Caki2 (cell line): ENCODE data around the gene ADAMTS14. TPM values are rescaled to one million over a fixed set of nuclear protein-coding genes. Genes with fewer than 3 reads are reported as not detected.
A peak's percentile ranks its signal among the peaks of the same experiment; 100 is the strongest.

Source experiments
- DNase-seq: peaks from one replicate; pipeline ENCODE4 v3.0.0-alpha.2; 2015; ENCODE audit warnings: low read depth
- in situ Hi-C: cut with HindIII; loops from 2 replicates; pipeline ENCODE4 v1.10.0; 2016; ENCODE audit warnings: low sequenced_read_pairs, low pct_unique_long_range_greater_than_20kb, mixed read lengths
- total RNA-seq: library from RNA; depleted of rRNA; stranded (reverse); fragments of >200 nt; shearing (Covaris generic); gene quantifications from 2 replicates; pipeline ENCODE4 v1.2.3, GENCODE V29; 2014; ENCODE audit warnings: low replicate concordance

Gene ADAMTS14
- total RNA-seq, 1 experiment from 2014 or later: 0.37 TPM

- in situ Hi-C loops: no loop called here
Observed at GRCh38 chr10:70683601-70683934, 11.3 kb downstream of the ADAMTS14 start.

GRCh38 chr10:70683940-70684339, 11.6 kb downstream of the ADAMTS14 start:
- in situ Hi-C loops: no loop called here
- no peak for DNase-seq

More at GRCh38 chr10:70683601-70683934, 11.3 kb downstream of the ADAMTS14 start:
- DNase-seq: no peak

GRCh38 chr10:70684374-70684773, 12.1 kb downstream of the ADAMTS14 start:
- DNase-seq: no peak
- in situ Hi-C loops: no loop called here

- in situ Hi-C loops: no loop called here
- DNase-seq: no peak
Observed at GRCh38 chr10:70684839-70685454, 12.6 kb downstream of the ADAMTS14 start.

GRCh38 chr10:70685455-70685911, 13.2 kb downstream of the ADAMTS14 start:
- in situ Hi-C loops: no loop called here
- no peak for DNase-seq

GRCh38 chr10:70688828-70689227, 16.5 kb downstream of the ADAMTS14 start:
- no peak for DNase-seq
- in situ Hi-C loops: no loop called here

GRCh38 chr10:70689661-70690060, 17.4 kb downstream of the ADAMTS14 start:
- no peak for DNase-seq
- in situ Hi-C loops: no loop called here

GRCh38 chr10:70690589-70690988, 18.3 kb downstream of the ADAMTS14 start:
- DNase-seq: no peak
- in situ Hi-C loops: no loop called here

- DNase-seq: no peak
- in situ Hi-C loops: no loop called here
Observed at GRCh38 chr10:70691611-70692010, 19.3 kb downstream of the ADAMTS14 start.

GRCh38 chr10:70692043-70692603, 19.8 kb downstream of the ADAMTS14 start:
- in situ Hi-C loops: no loop called here
- DNase-seq: no peak

- in situ Hi-C loops: no loop called here
- no peak for DNase-seq
Observed at GRCh38 chr10:70693619-70694335, 21.5 kb downstream of the ADAMTS14 start.

- no peak for DNase-seq
- in situ Hi-C loops: no loop called here
Observed at GRCh38 chr10:70694418-70695141, 22.3 kb downstream of the ADAMTS14 start.

- no peak for DNase-seq
- in situ Hi-C loops: no loop called here
Observed at GRCh38 chr10:70695241-70696030, 23.1 kb downstream of the ADAMTS14 start.

GRCh38 chr10:70698211-70698610, 25.9 kb downstream of the ADAMTS14 start:
- no peak for DNase-seq
- in situ Hi-C loops: no loop called here

- DNase-seq: no peak
- in situ Hi-C loops: no loop called here
Observed at GRCh38 chr10:70699063-70699658, 26.9 kb downstream of the ADAMTS14 start.

GRCh38 chr10:70699659-70700174, 27.4 kb downstream of the ADAMTS14 start:
- in situ Hi-C loops: no loop called here
- peak; percentile 48 for DNase-seq

GRCh38 chr10:70702190-70702763, 30.0 kb downstream of the ADAMTS14 start:
- in situ Hi-C loops: no loop called here

More at GRCh38 chr10:70702190-70702763, 30.0 kb downstream of the ADAMTS14 start:
- no peak for DNase-seq
